ENCODE results near the gene PIGU.

PIGU gene

DNA sequence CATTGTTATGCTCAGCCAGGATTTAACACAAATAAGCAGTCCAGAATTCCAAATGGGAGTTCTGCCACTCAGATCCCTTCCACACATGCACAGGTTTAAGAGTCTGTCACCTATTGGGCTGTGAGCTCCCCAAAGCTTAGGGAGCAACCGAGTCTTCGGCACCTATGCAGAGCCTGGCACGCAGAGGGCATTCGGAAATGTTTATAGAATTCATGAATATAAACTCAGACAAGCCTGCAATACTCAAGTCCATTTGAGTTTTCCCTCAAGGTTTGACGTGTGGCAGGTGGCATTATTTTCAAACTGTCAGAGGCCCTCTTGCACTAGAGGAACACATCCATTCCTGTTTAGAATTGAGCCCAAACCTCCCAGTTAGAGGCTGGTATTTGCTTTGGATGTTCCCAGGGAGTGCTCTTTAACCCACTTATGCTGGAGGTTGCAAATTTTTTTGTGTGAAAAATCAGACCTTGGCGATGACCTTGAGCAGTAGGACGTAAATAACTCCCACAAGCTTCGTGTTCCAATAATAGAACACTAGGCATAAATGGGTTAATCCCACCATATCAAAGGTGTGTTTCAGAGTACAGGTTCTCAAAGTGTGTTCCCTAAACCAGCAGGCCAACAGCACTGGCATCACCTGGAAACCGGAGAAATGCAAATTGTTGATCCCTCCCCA lies 90.3 kb downstream of the PIGU start:
- no peaks in the 10 kb centered on the region for H3K9me3 Mint-ChIP-seq

DNA sequence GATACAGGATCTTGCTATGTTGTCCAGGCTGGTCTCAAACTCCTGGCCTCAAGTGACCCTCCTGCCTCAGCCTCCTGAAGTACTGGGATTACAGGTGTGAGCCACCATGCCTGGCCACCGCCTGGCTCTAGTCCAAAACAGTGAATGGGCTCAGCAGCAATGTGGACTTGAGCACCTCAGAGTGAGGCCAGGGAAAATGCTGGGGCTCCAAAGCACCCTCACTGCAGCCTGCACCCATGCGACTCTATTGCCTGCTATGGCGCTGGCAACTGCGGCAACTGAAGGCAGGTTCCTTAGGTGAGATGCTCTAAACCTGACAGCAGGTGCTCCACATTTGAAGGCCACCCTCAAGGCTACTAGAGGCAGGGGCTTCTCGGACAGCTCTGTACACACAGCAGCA lies 91.9 kb downstream of the PIGU start:
- Mint-ChIP-seq H3K9me3 (no peaks in the 10 kb centered on the region), H3K36me3 (ENCODE audit: low read depth) (peaks cover 39% of the 10 kb centered on the region), H3K4me1 (ENCODE audit: low read depth) (peaks cover 22% of the 10 kb centered on the region), H3K27me3 (no peaks in the 10 kb centered on the region), H3K4me3 (no peak overlapping the region), H3K27ac (no peak overlapping the region)

More for the DNA sequence above, 90.3 kb downstream of the PIGU start:
- H3K4me3 Mint-ChIP-seq = no peak overlapping the region
- H3K4me1 Mint-ChIP-seq (ENCODE audit: low read depth) = peaks cover 9% of the 10 kb centered on the region
- no peaks in the 10 kb centered on the region for H3K27me3 Mint-ChIP-seq
- H3K36me3 Mint-ChIP-seq (ENCODE audit: low read depth) = peaks cover 25% of the 10 kb centered on the region
- no peak overlapping the region for H3K27ac Mint-ChIP-seq

DNA sequence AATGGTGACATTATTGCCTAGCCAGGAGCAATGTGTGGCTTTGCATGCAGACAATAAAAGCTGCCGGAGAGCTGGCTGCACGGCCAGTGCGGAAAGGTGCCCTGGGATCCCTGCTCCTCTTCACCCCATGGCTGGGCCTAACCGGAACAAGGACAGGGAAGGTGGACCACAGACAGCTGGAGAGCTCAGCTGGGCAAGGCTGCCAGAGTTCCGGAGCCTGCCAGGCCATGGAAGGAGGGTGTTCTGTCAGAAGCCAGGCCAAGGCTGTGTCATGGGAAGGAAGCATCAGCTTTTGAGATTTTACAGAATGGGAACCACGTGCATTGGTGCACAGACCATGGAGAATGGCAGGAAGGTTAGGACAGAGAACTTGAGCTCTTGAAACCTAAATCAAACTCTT lies 93.3 kb downstream of the PIGU start:
- Mint-ChIP-seq H3K27ac (no peak overlapping the region), H3K4me3 (no peak overlapping the region), H3K27me3 (no peaks in the 10 kb centered on the region), H3K9me3 (no peaks in the 10 kb centered on the region), H3K4me1 (ENCODE audit: low read depth) (peaks cover 22% of the 10 kb centered on the region), H3K36me3 (ENCODE audit: low read depth) (peaks cover 43% of the 10 kb centered on the region)

DNA sequence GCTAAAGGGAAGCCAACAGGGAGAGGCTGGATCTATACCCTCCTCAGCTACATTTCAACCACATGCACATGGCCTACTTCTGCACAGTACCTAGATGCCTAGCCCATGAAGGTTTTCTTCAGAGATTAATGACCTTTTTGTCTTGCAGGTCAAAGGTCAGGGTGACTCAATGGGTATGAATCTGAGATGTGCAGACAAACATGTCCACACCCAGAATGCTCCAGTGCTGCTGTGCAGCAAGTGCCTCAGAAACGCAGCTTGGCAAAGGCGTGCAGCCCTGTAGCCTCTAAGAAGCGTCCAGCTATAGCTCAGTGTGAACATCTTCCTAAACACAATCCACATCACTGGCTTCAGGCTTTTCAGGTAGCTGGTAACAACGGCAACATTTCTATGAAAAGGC lies 94.0 kb downstream of the PIGU start:
- H3K27me3 Mint-ChIP-seq = no peaks in the 10 kb centered on the region
- H3K4me3 Mint-ChIP-seq = no peak overlapping the region
- H3K4me1 Mint-ChIP-seq (ENCODE audit: low read depth) = peaks cover 22% of the 10 kb centered on the region
- no peaks in the 10 kb centered on the region for H3K9me3 Mint-ChIP-seq
- peaks cover 43% of the 10 kb centered on the region for H3K36me3 Mint-ChIP-seq (ENCODE audit: low read depth)
- peak overlapping the region; percentile 88 for H3K27ac Mint-ChIP-seq

DNA sequence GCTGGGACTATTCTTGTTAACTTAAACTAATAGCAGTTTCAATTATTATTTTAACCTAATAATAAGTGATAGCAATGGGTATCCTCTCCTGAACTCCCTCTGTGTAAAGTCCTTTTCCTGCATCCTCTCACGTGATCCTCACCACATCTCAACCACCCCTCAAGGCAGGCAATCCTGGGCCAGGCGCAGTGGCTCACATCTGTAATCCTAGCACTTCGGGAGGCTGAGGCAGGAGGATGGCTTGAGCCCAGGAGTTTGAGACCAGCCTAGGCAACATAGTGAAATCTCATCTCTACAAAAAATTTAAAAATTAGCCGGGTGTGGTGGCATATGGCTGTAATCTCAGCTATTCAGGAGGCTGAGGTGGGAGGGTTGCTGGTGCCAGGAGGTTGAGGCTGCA lies 94.7 kb downstream of the PIGU start:
- no peaks in the 10 kb centered on the region for H3K9me3 Mint-ChIP-seq
- H3K27ac Mint-ChIP-seq = peak overlapping the region; percentile 88
- peaks cover 22% of the 10 kb centered on the region for H3K4me1 Mint-ChIP-seq (ENCODE audit: low read depth)
- H3K27me3 Mint-ChIP-seq = no peaks in the 10 kb centered on the region
- peaks cover 37% of the 10 kb centered on the region for H3K36me3 Mint-ChIP-seq (ENCODE audit: low read depth)
- no peak overlapping the region for H3K4me3 Mint-ChIP-seq

DNA sequence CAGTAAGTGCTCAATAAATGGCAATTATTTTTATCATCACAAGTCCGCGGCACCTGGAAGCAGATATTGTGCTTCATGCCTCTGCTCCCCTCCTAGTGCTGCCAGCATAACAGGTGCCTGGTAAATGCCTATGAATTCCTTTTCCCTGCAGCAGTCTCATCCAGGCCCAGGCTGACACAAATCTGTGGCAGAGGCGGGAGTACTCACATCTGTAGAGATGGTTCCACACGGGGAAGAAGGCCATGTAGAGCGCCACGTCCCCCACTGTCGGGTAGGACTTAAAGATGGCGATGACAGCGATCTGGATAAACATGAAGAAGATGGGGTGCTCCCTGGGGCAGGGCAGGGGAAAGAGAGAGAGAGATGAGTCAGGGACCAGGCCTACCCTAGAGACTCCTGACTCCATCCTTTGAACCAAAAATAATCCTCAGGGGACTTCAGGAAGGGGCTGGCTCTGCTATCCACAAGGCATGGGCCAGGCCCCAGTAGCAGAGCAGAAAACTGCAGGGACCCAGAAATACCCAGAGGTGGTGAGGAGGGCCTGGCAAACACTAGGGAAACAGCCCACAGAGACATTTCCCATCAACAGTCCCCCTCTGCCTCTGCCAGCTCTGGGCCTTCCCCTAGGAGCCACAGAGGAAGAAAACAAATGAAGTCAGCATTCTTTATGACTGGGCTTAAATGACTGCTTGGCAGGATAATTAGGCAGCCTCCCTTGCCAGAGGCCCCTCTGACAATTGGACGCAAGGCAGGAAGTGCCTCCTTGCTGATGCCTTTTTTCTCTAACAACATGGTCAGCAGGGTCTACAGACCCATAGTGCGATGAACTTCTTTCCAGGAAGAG lies 95.3 kb downstream of the PIGU start:
- no peaks in the 10 kb centered on the region for H3K9me3 Mint-ChIP-seq
- H3K27me3 Mint-ChIP-seq = no peaks in the 10 kb centered on the region
- peaks cover 31% of the 10 kb centered on the region for H3K36me3 Mint-ChIP-seq (ENCODE audit: low read depth)
- peaks cover 22% of the 10 kb centered on the region for H3K4me1 Mint-ChIP-seq (ENCODE audit: low read depth)
- peak overlapping the region; percentile 88 for H3K27ac Mint-ChIP-seq
- H3K4me3 Mint-ChIP-seq = no peak overlapping the region

DNA sequence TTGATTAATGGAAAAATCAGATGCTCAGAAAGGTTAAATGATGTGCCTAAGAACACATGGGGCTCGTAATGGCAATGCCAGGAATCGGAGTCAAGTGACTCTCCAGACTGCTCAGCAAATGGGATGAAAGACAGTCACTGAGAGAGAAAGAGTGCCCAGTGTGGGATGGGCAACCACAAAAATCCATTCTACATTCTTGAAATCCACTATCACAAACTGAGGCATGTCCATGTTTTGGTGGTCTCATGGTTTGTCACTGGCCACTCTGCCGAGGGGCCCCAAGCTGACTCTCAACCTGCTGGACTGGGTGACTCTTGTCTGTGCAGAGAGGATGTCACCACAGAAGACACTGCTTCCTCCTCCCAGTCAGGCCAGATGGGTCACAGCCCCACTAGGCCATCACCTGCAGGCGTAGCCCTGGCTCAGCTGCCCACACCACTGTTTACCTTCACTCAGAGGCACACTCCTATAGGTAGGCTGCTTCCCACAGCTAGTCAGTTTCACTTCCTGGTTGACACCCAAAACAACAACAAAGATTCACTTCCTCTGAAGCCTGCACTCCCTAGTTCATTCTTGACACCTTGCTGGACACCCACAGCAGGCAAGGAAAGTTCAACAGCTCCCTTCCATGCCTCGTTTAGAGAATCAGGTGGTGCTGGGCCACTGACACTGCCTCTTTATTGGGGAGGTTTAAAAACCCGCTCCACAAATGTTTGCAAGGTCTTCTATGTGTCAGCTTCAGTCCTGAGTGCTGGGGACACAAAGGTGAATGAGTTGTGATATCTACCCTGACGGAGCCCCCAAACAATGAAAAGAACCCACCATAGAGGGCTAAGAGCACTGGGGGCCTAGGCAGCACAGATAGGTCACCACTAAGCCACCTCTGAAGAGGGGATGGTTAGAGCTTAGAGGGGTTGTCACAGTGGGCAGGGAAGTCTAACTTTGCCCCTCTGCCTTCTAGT lies 96.6 kb downstream of the PIGU start:
- H3K4me3 Mint-ChIP-seq = no peak overlapping the region

DNA sequence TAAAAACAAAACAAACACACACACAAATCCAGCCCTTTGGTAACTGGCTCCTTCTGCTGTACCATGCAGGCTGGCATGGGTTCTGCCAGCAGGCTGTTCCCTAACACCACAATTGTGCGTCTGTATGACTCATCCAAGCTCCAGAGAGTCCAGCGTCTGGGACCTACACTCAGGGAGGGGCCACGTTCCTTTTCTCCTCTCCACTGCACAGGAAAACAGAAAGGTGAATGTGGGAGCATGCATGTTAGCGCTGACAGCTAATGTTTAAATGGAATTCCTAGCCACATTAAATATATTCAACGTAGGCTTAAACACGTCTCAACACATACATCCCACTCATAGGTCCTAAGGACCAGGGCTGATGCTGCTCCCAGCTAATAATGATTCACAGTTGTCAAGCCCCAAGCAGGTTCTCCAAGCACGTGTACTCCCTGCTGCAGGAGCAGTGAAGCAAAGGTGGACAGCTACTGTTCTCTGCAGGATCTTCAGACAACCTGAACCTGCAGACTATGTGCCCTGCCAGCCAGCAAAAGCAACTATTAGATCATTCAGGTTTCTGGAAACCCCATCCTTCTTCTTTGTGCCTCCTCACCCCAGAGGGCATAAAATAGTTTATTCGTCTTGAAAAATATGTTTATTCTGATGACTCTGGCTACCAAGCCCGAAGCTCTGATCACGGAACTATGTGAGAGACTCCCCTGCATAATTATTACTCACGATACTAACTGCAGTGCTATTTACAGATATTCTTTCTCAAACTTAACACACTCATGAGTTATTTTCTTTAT lies 97.5 kb downstream of the PIGU start:
- Mint-ChIP-seq H3K27me3 (no peaks in the 10 kb centered on the region), H3K9me3 (no peaks in the 10 kb centered on the region), H3K4me3 (no peak overlapping the region), H3K27ac (no peak overlapping the region), H3K36me3 (ENCODE audit: low read depth) (peaks cover 23% of the 10 kb centered on the region), H3K4me1 (ENCODE audit: low read depth) (peaks cover 22% of the 10 kb centered on the region)

More for the DNA sequence above, 96.6 kb downstream of the PIGU start:
- no peaks in the 10 kb centered on the region for H3K27me3 Mint-ChIP-seq
- H3K4me1 Mint-ChIP-seq (ENCODE audit: low read depth) = peaks cover 22% of the 10 kb centered on the region
- no peaks in the 10 kb centered on the region for H3K9me3 Mint-ChIP-seq
- no peak overlapping the region for H3K27ac Mint-ChIP-seq
- peaks cover 22% of the 10 kb centered on the region for H3K36me3 Mint-ChIP-seq (ENCODE audit: low read depth)

DNA sequence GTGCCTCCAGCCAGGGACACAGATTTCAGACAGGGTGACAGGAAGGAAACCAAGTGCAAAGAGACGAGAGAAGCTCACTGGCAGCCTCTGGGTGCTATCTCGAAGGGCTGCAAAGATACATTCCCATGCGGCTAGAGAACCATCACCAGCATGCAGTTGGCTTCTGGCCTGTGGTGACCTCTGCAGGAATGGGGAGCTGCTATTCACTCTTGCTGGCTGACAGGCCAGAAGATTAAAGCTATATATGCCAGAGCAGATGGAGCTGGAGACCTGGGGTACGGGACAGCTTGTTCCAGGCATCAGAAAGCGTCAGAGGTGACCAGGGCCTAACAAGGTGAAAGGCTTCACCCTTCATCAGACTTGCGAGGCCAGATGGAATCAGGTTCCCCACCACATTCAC lies 98.4 kb downstream of the PIGU start:
- H3K4me3 Mint-ChIP-seq = no peak overlapping the region
- H3K36me3 Mint-ChIP-seq (ENCODE audit: low read depth) = peaks cover 30% of the 10 kb centered on the region
- H3K9me3 Mint-ChIP-seq = no peaks in the 10 kb centered on the region
- H3K27me3 Mint-ChIP-seq = no peaks in the 10 kb centered on the region
- H3K4me1 Mint-ChIP-seq (ENCODE audit: low read depth) = peaks cover 22% of the 10 kb centered on the region
- H3K27ac Mint-ChIP-seq = no peak overlapping the region

DNA sequence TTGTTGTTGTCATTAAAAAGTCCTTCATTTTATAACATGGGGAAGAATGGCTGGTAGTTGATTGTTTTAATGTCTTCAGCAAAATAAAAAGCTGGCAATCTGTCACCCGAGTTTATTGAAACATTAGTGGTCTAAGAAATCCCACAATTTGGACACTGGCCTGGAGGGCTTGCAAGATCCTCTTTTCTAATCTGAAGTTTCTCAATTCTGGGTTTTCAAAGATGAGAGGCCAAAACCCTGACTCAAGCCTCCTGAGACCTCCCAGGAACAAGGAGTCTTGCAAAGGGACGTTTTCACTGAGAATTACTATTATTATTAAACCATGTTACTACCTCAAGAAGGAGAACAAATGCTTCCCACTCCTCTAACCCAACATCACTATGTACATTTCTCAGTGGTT lies 98.9 kb downstream of the PIGU start:
- Mint-ChIP-seq H3K27ac (no peak overlapping the region), H3K9me3 (no peaks in the 10 kb centered on the region), H3K36me3 (ENCODE audit: low read depth) (peaks cover 35% of the 10 kb centered on the region), H3K4me3 (no peak overlapping the region), H3K4me1 (ENCODE audit: low read depth) (peaks cover 22% of the 10 kb centered on the region), H3K27me3 (no peaks in the 10 kb centered on the region)

DNA sequence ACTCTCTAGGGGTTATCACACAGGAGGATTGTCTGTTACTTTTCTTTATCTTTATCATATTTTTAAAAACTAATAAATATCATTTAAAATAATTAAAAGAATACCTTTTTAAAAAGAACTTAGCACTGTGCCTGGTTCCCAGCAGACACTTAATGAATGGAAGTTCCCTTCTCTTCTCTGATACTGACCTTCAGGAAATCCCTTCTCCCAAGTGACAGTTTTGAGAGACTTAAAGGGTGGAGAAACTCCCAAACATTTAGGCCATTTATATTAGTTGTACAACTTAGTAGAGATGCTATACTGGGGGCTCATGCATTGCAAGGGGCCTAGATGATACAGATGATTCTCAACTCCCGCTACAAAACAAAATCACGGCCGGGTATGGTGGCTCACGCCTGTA lies 99.8 kb downstream of the PIGU start:
- Mint-ChIP-seq H3K27me3 (no peaks in the 10 kb centered on the region), H3K9me3 (no peaks in the 10 kb centered on the region), H3K27ac (no peak overlapping the region), H3K4me1 (ENCODE audit: low read depth) (peaks cover 17% of the 10 kb centered on the region), H3K4me3 (no peak overlapping the region), H3K36me3 (ENCODE audit: low read depth) (peaks cover 40% of the 10 kb centered on the region)

DNA sequence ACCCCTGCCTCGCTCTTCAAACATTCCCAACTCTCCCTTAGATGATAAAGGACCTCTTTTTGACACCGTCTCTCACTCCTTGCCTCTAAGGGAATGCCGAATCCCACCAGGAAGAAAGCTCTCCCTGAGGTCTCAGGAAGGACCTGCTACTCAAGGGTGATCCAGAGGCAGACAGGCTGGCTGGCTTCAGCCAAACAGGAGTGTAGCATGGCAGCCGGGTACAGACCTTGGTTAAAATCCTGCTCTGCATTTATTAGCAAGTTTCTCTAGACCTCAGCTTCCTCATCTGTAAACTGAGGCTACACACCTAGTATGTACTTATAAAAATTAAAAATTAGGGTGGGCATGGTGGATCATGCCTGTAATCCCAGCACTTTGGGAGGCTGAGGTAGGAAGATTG lies 101.1 kb downstream of the PIGU start:
- no peaks in the 10 kb centered on the region for H3K9me3 Mint-ChIP-seq
- no peak overlapping the region for H3K4me3 Mint-ChIP-seq
- no peaks in the 10 kb centered on the region for H3K27me3 Mint-ChIP-seq
- H3K36me3 Mint-ChIP-seq (ENCODE audit: low read depth) = peaks cover 38% of the 10 kb centered on the region
- H3K4me1 Mint-ChIP-seq (ENCODE audit: low read depth) = peaks cover 14% of the 10 kb centered on the region
- H3K27ac Mint-ChIP-seq = no peak overlapping the region

DNA sequence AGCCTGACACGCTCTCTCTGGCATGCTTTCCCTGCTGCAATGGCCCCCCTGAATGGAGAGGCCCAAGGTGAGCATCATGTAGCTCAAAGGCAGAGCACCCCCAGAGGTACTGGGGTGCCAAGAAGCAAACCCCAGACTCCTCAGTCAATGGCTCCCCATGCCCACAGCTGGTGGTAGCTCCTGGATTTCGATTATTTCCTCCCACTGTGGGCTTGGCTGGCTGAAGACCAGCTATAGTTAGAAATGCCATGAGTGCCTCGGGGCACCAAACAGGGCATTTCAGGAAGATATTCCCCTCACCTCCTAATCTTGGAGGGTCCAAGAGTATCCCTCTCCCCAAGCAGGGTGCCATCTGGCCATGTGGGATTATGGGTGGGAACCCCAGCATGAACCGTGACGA lies 101.6 kb downstream of the PIGU start:
- peaks cover 13% of the 10 kb centered on the region for H3K4me1 Mint-ChIP-seq (ENCODE audit: low read depth)
- no peaks in the 10 kb centered on the region for H3K27me3 Mint-ChIP-seq
- H3K27ac Mint-ChIP-seq = no peak overlapping the region
- H3K36me3 Mint-ChIP-seq (ENCODE audit: low read depth) = peaks cover 34% of the 10 kb centered on the region
- no peak overlapping the region for H3K4me3 Mint-ChIP-seq
- H3K9me3 Mint-ChIP-seq = no peaks in the 10 kb centered on the region

DNA sequence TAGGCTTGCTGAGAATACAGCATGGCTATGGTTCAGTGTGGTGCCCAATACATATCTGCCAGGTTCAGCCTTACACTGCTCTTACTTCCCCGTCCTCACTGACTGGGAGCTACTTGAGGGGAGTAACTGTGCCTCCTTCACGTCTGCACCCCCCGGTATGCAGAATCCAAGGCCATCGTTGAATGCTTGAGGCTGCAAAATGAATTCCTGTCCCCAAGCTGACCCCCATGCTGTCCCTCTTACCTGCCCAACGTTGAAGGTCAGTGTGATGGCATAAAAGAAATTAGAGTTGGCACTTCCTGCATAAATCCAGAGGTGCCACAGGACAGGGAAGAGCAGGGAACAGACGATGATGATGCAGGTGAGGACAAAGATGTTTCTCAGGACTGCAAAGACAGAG lies 102.0 kb downstream of the PIGU start:
- peaks cover 34% of the 10 kb centered on the region for H3K36me3 Mint-ChIP-seq (ENCODE audit: low read depth)
- peaks cover 11% of the 10 kb centered on the region for H3K4me1 Mint-ChIP-seq (ENCODE audit: low read depth)
- H3K9me3 Mint-ChIP-seq = no peaks in the 10 kb centered on the region
- H3K4me3 Mint-ChIP-seq = no peak overlapping the region
- no peak overlapping the region for H3K27ac Mint-ChIP-seq
- no peaks in the 10 kb centered on the region for H3K27me3 Mint-ChIP-seq

All from stimulated activated naive CD8-positive, alpha-beta T cell treated with anti-CD3 and anti-CD28 coated beads, Interleukin-15, Interleukin-2, amounts not matched to agents 100 ng/mL and 50 ng/mL, for 24 hours (primary cell).